ENCODE measurements around the gene OR2T27.
"Not testable (repeated sequence)": the region's sequence is repeated elsewhere in the genome, so short reads cannot be mapped to it uniquely, and the experiment has no call there.

Gene OR2T27

GRCh38 chr1:248655354-248655753, at the start of gene OR2T27:
Gene OR2T27 (minus strand): TSS chr1:248655528. CDS start chr1:248650884, 4,644 bp downstream.
- DNase-seq = not testable (repeated sequence)

- DNase-seq = no peak
These were observed 49.3 kb upstream of the OR2T27 start for GRCh38 chr1:248704606-248705005.

GRCh38 chr1:248703674-248704073, 48.3 kb upstream of the OR2T27 start:
- DNase-seq = no peak

GRCh38 chr1:248702714-248703113, 47.4 kb upstream of the OR2T27 start, which contains the start of gene OR14I1:
Gene OR14I1 (minus strand): TSS chr1:248702766.
- DNase-seq = no peak

- no peak for DNase-seq
These were observed 43.8 kb upstream of the OR2T27 start for GRCh38 chr1:248699099-248699498.

- DNase-seq = no peak
These were observed 42.6 kb upstream of the OR2T27 start for GRCh38 chr1:248697907-248698306.

- no peak for DNase-seq
These were observed 41.4 kb upstream of the OR2T27 start for GRCh38 chr1:248696774-248697173.

- DNase-seq = no peak
These were observed 40.9 kb upstream of the OR2T27 start for GRCh38 chr1:248696261-248696660.

- no peak for DNase-seq
These were observed 40.3 kb upstream of the OR2T27 start for GRCh38 chr1:248695451-248696132.

- no peak for DNase-seq
These were observed 36.3 kb upstream of the OR2T27 start for GRCh38 chr1:248691567-248692155.

GRCh38 chr1:248688527-248689298, 33.4 kb upstream of the OR2T27 start:
- DNase-seq = no peak

- peak; percentile 24 for DNase-seq
These were observed 31.5 kb upstream of the OR2T27 start for GRCh38 chr1:248686815-248687214.

GRCh38 chr1:248681651-248682050, 26.3 kb upstream of the OR2T27 start:
- no peak for DNase-seq

- no peak for DNase-seq
These were observed 14.7 kb upstream of the OR2T27 start for GRCh38 chr1:248670003-248670402.

- peak; percentile 18 for DNase-seq
These were observed 8.4 kb upstream of the OR2T27 start for GRCh38 chr1:248663453-248664328.

GRCh38 chr1:248656797-248657196, 1.5 kb upstream of the OR2T27 start:
- not testable (repeated sequence) for DNase-seq

GRCh38 chr1:248648770-248649536, 6.4 kb downstream of the OR2T27 start:
- DNase-seq = not testable (repeated sequence)

- DNase-seq = not testable (repeated sequence)
These were observed 10.2 kb downstream of the OR2T27 start, which contains the start of gene OR2T35 for GRCh38 chr1:248645178-248645577. Gene OR2T35 (minus strand): TSS chr1:248645278. CDS start chr1:248639258, 6,020 bp downstream.

GRCh38 chr1:248642971-248643651, 12.2 kb downstream of the OR2T27 start:
- not testable (repeated sequence) for DNase-seq

GRCh38 chr1:248641583-248641982, 13.7 kb downstream of the OR2T27 start:
- DNase-seq = not testable (repeated sequence)

GRCh38 chr1:248640906-248641305, 14.4 kb downstream of the OR2T27 start:
- not testable (repeated sequence) for DNase-seq
